ENCODE measurements around the gene RIPOR2. TPM values are rescaled to one million over a fixed set of nuclear protein-coding genes. Genes with fewer than 3 reads are reported as not detected.

RIPOR2 gene
- total and polyA plus RNA-seq, 2 of the 13 experiments (the other 11 are each of a cell fraction or from before 2014, with no cell fraction given) = 0.02 to 0.05 TPM

DNA sequence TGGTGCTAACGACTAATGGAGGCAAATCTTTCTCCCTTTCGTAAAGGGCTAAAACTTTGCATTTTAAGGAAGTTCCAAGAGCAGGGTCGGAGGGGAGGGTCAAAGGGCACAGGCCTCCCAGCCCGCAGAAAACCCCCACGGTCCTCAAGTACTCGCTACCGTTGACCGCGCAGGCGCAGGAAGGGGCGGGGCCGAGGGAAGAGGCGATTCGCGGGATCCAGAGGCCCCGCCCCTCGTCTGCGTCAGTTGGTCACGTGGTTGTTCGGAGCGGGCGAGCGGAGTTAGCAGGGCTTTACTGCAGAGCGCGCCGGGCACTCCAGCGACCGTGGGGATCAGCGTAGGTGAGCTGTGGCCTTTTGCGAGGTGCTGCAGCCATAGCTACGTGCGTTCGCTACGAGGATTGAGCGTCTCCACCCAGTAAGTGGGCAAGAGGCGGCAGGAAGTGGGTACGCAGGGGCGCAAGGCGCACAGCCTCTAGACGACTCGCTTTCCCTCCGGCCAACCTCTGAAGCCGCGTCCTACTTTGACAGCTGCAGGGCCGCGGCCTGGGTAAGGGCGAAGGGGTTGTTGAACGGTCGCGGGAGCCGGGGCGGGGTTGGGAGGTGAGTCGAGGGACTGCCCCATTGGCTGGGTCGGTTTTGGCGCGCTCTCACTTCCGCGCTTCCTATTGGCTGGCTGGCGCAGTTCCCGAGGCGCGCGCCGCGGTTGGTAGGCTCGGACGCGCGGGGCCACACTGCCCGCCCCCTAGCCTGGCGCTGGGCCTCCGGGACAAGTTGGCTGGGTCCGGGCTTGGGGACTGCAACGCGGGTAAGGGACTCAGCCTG lies 160.9 kb downstream of the RIPOR2 start, which contains the start of gene GMNN (continued):
- TF ChIP-seq ZNF207 (IDR thresholded peaks at IDR 0.05; ENCODE audit: borderline replicate concordance) = no peak
- TF ChIP-seq ZFP1 (CRISPR knock-in tag; IDR thresholded peaks at IDR 0.05) = 0 out of 2 replicates have a peak, but pooled peaks have one; percentile 41
- TF ChIP-seq ZNF343 (CRISPR knock-in tag; IDR thresholded peaks at IDR 0.05) = peak; percentile 97
- peak; percentile 84; the same call in 1 of the 2 replicates for TF ChIP-seq PRMT3 (CRISPR knock-in tag; IDR thresholded peaks at IDR 0.05; ENCODE audit: borderline replicate concordance, low read depth)
- peak; percentile 91 for TF ChIP-seq ZNF329 (CRISPR knock-in tag; IDR thresholded peaks at IDR 0.05; ENCODE audit: low read depth)
- peak; percentile 68 for TF ChIP-seq CHD2 (IDR thresholded peaks at IDR 0.05; ENCODE audit: low read depth, low read length)
- TF ChIP-seq TOPORS (CRISPR knock-in tag; IDR thresholded peaks at IDR 0.05) = peak; percentile 92
- TF ChIP-seq, protein P1, sequence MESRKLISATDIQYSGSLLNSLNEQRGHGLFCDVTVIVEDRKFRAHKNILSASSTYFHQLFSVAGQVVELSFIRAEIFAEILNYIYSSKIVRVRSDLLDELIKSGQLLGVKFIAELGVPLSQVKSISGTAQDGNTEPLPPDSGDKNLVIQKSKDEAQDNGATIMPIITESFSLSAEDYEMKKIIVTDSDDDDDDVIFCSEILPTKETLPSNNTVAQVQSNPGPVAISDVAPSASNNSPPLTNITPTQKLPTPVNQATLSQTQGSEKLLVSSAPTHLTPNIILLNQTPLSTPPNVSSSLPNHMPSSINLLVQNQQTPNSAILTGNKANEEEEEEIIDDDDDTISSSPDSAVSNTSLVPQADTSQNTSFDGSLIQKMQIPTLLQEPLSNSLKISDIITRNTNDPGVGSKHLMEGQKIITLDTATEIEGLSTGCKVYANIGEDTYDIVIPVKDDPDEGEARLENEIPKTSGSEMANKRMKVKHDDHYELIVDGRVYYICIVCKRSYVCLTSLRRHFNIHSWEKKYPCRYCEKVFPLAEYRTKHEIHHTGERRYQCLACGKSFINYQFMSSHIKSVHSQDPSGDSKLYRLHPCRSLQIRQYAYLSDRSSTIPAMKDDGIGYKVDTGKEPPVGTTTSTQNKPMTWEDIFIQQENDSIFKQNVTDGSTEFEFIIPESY (CRISPR knock-in tag; IDR thresholded peaks at IDR 0.05) = 0 out of 2 replicates have a peak, but pooled peaks have one; percentile 31
- TF ChIP-seq TBP (CRISPR knock-in tag; IDR thresholded peaks at IDR 0.05) = no peak
- TF ChIP-seq, protein P2, sequence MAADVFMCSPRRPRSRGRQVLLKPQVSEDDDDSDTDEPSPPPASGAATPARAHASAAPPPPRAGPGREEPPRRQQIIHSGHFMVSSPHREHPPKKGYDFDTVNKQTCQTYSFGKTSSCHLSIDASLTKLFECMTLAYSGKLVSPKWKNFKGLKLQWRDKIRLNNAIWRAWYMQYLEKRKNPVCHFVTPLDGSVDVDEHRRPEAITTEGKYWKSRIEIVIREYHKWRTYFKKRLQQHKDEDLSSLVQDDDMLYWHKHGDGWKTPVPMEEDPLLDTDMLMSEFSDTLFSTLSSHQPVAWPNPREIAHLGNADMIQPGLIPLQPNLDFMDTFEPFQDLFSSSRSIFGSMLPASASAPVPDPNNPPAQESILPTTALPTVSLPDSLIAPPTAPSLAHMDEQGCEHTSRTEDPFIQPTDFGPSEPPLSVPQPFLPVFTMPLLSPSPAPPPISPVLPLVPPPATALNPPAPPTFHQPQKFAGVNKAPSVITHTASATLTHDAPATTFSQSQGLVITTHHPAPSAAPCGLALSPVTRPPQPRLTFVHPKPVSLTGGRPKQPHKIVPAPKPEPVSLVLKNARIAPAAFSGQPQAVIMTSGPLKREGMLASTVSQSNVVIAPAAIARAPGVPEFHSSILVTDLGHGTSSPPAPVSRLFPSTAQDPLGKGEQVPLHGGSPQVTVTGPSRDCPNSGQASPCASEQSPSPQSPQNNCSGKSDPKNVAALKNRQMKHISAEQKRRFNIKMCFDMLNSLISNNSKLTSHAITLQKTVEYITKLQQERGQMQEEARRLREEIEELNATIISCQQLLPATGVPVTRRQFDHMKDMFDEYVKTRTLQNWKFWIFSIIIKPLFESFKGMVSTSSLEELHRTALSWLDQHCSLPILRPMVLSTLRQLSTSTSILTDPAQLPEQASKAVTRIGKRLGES (CRISPR knock-in tag; IDR thresholded peaks at IDR 0.05; ENCODE audit: borderline replicate concordance) = peak; percentile 84; the same call in 1 of the 2 replicates
- peak; percentile 63; the same call in 1 of the 2 replicates for TF ChIP-seq HDAC2 (CRISPR knock-in tag; IDR thresholded peaks at IDR 0.05)
- peak; percentile 98 for TF ChIP-seq REPIN1 (CRISPR knock-in tag; IDR thresholded peaks at IDR 0.05; ENCODE audit: borderline replicate concordance, low read depth)
- no peak; the same call in 1 of the 2 replicates for TF ChIP-seq ZNF512 (CRISPR knock-in tag; IDR thresholded peaks at IDR 0.05)
- peak; percentile 77 for TF ChIP-seq YEATS2 (CRISPR knock-in tag; IDR thresholded peaks at IDR 0.05; ENCODE audit: borderline replicate concordance)
- TF ChIP-seq GATAD2A (CRISPR knock-in tag; IDR thresholded peaks at IDR 0.05) = peak; percentile 4; the same call in 1 of the 2 replicates
- peak; percentile 95; the same call in 1 of the 2 replicates for TF ChIP-seq SIN3A (IDR thresholded peaks at IDR 0.05; ENCODE audit: borderline replicate concordance, low read depth, low read length)
- no peak for TF ChIP-seq ZMYM2 (CRISPR knock-in tag; IDR thresholded peaks at IDR 0.05)
- peak; percentile 98 for TF ChIP-seq DNMT1 (CRISPR knock-in tag; IDR thresholded peaks at IDR 0.05)
- peak; percentile 19; the same call in 1 of the 2 replicates for TF ChIP-seq MIXL1 (CRISPR knock-in tag; IDR thresholded peaks at IDR 0.05)
- TF ChIP-seq, protein P3, sequence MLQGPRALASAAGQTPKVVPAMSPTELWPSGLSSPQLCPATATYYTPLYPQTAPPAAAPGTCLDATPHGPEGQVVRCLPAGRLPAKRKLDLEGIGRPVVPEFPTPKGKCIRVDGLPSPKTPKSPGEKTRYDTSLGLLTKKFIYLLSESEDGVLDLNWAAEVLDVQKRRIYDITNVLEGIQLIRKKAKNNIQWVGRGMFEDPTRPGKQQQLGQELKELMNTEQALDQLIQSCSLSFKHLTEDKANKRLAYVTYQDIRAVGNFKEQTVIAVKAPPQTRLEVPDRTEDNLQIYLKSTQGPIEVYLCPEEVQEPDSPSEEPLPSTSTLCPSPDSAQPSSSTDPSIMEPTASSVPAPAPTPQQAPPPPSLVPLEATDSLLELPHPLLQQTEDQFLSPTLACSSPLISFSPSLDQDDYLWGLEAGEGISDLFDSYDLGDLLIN (CRISPR knock-in tag; IDR thresholded peaks at IDR 0.05; ENCODE audit: borderline replicate concordance) = 0 out of 2 replicates have a peak, but pooled peaks have one; percentile 37
- TF ChIP-seq, protein P4, sequence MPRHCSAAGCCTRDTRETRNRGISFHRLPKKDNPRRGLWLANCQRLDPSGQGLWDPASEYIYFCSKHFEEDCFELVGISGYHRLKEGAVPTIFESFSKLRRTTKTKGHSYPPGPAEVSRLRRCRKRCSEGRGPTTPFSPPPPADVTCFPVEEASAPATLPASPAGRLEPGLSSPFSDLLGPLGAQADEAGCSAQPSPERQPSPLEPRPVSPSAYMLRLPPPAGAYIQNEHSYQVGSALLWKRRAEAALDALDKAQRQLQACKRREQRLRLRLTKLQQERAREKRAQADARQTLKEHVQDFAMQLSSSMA (CRISPR knock-in tag; IDR thresholded peaks at IDR 0.05) = peak; percentile 96
